Endothelial cell of coronary artery (primary cell): Measurements from ENCODE around the gene BAG5. TPM values are rescaled to one million over a fixed set of nuclear protein-coding genes. Genes with fewer than 3 reads are reported as not detected.

ENCODE experiments used
- total RNA-seq: library from RNA; depleted of rRNA; stranded (reverse); fragments of >200 nt; gene quantifications from 2 replicates; pipeline ENCODE4 v1.2.3, GENCODE V29; 2014

BAG5 gene, protein sequence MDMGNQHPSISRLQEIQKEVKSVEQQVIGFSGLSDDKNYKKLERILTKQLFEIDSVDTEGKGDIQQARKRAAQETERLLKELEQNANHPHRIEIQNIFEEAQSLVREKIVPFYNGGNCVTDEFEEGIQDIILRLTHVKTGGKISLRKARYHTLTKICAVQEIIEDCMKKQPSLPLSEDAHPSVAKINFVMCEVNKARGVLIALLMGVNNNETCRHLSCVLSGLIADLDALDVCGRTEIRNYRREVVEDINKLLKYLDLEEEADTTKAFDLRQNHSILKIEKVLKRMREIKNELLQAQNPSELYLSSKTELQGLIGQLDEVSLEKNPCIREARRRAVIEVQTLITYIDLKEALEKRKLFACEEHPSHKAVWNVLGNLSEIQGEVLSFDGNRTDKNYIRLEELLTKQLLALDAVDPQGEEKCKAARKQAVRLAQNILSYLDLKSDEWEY
- total RNA-seq, result 29.2 and 33.2 TPM in 2 replicates

GRCh38 chr14:103562429-103563225, at the start of gene BAG5, which contains the start of gene COA8:
TSS of gene BAG5 (minus strand) at chr14:103562657. CDS start at chr14:103561164, 1,493 bp downstream.
TSS of gene COA8 (plus strand) at chr14:103562960. CDS start at chr14:103563002, 42 bp downstream.

DNA sequence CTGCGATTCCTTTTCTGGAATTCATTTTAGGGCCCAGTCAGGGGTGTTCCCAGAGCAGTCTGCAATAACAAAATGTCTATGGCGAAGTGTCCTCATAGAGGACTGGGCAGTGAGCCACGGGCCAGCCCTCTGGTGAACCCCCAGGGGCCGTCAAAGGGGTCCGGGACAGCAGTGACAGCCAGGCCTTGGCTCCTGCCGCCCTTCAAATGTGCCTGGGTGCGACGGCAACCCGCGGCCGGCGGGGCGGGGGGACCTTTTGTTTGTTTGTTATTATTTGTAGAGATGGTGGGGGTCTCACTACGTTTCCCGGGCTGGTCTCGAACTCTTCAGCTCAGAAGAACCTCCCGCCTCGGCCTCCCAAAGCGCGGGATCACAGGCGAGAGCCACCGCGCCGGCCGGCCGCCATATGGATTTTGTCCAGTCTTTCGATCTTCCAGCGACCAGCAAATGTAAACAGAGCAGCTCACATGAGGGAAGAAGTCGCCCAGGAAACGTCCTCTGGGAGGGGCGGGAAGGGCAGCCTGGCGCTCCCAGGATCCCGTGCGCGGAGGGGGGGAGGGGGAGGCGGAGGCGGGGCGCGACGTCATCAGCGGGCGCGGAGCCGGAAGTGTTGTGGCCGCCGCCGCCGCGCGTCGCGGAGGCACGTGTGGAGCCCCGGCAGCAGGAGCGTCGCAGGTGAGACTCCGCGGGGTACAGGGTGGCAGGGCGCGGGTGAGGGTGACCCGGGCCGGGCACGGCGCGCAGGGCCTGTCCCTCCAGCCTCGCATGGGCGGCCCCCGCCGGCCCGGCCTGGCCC, 33.7 kb downstream of the BAG5 start, which contains the start of gene TRMT61A:
Gene TRMT61A (plus strand): TSS at position 610 of the 796 bp plus-strand sequence. CDS start 783 bp downstream, outside the sequence.

GRCh38 chr14:103522649-103523574, 39.5 kb downstream of the BAG5 start, which contains the start of gene CKB:
TSS of gene CKB (minus strand) at chr14:103522830. CDS start at chr14:103522493, 337 bp downstream.

Other genes starting within 250 kb of the BAG5 start
- 129 and 162 TPM in 2 replicates for gene EIF5, start 228.4 kb downstream of the BAG5 start, total RNA-seq
- gene MARK3, start 177.2 kb downstream of the BAG5 start, total RNA-seq, result 68.5 and 83.3 TPM in 2 replicates
- gene CKB, start 39.8 kb downstream of the BAG5 start, total RNA-seq, result 3.5 and 8.6 TPM in 2 replicates
- gene TRMT61A, start 33.5 kb downstream of the BAG5 start, total RNA-seq, result 7.1 and 7.2 TPM in 2 replicates
- gene COA8, start 303 bp upstream of the BAG5 start, total RNA-seq, result 26.2 and 29.2 TPM in 2 replicates
- 180 and 262 TPM in 2 replicates for gene KLC1, start 66.6 kb upstream of the BAG5 start, total RNA-seq
- gene XRCC3, start 152.8 kb upstream of the BAG5 start, total RNA-seq, result 11.3 and 12.1 TPM in 2 replicates
- gene ZFYVE21, start 153.2 kb upstream of the BAG5 start, total RNA-seq, result 44.7 and 65.7 TPM in 2 replicates